Measurements from ENCODE around the gene ABCA7. TPM values are rescaled to one million over a fixed set of nuclear protein-coding genes. Genes with fewer than 3 reads are reported as not detected.
A peak's percentile ranks its signal among the peaks of the same experiment; 100 is the strongest.

The ABCA7 gene
- total RNA-seq, 1 experiment from 2014 or later, result 40.3 TPM

DNA sequence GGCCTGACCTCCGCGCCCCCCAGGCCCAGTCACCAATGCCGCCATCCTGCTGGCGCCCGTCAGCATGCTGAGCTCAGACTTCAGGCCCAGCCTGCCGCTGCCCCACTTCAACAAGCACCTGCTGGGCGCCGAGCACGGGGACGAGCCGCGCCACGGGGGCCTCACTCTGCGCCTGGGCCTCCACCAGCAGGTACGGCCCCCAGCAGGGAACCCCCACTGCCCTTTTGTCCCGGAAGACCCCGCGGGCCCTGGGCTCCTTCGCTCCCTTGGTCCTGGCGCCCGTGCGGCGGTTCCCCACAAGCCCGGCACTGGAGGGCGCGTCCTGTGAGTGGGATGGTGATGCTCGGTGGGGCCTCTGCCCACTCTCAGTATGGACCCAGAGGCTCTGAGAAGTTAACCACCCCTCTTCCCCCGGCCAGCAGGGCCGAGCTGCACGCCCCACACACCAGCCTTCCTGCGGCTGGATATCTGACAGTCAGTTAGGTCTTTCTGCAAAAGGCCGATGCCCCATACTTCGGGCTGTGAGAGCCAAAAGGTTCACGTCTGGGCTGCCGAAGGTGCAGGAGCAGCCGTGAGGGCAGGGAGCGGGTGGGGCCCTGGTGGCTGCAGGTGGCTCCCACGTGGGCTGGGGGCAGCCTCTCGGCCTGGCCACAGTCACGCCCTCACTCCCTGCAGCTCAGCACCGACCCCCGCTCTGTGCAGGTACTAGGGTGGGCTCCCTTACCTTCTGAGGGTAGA is 47.8 kb upstream of the ABCA7 start:
- DNase-seq (ENCODE audit: low spot score) (peak; percentile 12), ATAC-seq (no peak)
- ChIA-PET CTCF (interaction anchor here (1.2 to 1.3 kb wide), 2 partner anchors 90 to 252 kb away, joined by 3 read pairs; no protein-coding TSS in a partner anchor), POLR2A (no interaction called here)
- Mint-ChIP-seq H3K4me1 (peaks cover 5% of the 10 kb centered on the region; the same call in 1 of the 2 replicates), H3K9me3 (no peaks in the 10 kb centered on the region), H3K4me3 (no peak overlapping the region), H3K36me3 (peaks cover 14% of the 10 kb centered on the region), H3K27ac (no peak overlapping the region), H3K27me3 (ENCODE audit: low read depth) (peaks cover 7% of the 10 kb centered on the region)
- no peak for TF ChIP-seq CBFB (CRISPR knock-in tag; IDR thresholded peaks at IDR 0.05; ENCODE audit: low read depth)
- TF ChIP-seq MYBL2 (CRISPR knock-in tag; IDR thresholded peaks at IDR 0.05), result no peak
- no peak for TF ChIP-seq ZBTB21 (CRISPR knock-in tag; IDR thresholded peaks at IDR 0.05; ENCODE audit: borderline replicate concordance)
- TF ChIP-seq EMX1 (CRISPR knock-in tag; IDR thresholded peaks at IDR 0.05), result no peak
- TF ChIP-seq, protein P1, sequence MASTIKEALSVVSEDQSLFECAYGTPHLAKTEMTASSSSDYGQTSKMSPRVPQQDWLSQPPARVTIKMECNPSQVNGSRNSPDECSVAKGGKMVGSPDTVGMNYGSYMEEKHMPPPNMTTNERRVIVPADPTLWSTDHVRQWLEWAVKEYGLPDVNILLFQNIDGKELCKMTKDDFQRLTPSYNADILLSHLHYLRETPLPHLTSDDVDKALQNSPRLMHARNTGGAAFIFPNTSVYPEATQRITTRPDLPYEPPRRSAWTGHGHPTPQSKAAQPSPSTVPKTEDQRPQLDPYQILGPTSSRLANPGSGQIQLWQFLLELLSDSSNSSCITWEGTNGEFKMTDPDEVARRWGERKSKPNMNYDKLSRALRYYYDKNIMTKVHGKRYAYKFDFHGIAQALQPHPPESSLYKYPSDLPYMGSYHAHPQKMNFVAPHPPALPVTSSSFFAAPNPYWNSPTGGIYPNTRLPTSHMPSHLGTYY (CRISPR knock-in tag; IDR thresholded peaks at IDR 0.05), result no peak
- no peak for TF ChIP-seq AFF4 (CRISPR knock-in tag; IDR thresholded peaks at IDR 0.05; ENCODE audit: borderline replicate concordance)
- no peak for TF ChIP-seq E2F5 (CRISPR knock-in tag; IDR thresholded peaks at IDR 0.05)
- TF ChIP-seq ZNF416 (CRISPR knock-in tag; IDR thresholded peaks at IDR 0.05), result 0 out of 2 replicates have a peak, but pooled peaks have one; percentile 52
- 0 out of 2 replicates have a peak, but pooled peaks have one; percentile 42 for TF ChIP-seq ATF3 (CRISPR knock-in tag; conservative IDR thresholded peaks at IDR 0.05)
- no peak for TF ChIP-seq STAT6 (CRISPR knock-in tag; conservative IDR thresholded peaks at IDR 0.05; ENCODE audit: low read depth)
- TF ChIP-seq PRRX2 (CRISPR knock-in tag; IDR thresholded peaks at IDR 0.05), result no peak
- no peak for TF ChIP-seq USF1 (CRISPR knock-in tag; IDR thresholded peaks at IDR 0.05)
- no peak for TF ChIP-seq ZNF232 (CRISPR knock-in tag; IDR thresholded peaks at IDR 0.05)
- TF ChIP-seq, protein P2, sequence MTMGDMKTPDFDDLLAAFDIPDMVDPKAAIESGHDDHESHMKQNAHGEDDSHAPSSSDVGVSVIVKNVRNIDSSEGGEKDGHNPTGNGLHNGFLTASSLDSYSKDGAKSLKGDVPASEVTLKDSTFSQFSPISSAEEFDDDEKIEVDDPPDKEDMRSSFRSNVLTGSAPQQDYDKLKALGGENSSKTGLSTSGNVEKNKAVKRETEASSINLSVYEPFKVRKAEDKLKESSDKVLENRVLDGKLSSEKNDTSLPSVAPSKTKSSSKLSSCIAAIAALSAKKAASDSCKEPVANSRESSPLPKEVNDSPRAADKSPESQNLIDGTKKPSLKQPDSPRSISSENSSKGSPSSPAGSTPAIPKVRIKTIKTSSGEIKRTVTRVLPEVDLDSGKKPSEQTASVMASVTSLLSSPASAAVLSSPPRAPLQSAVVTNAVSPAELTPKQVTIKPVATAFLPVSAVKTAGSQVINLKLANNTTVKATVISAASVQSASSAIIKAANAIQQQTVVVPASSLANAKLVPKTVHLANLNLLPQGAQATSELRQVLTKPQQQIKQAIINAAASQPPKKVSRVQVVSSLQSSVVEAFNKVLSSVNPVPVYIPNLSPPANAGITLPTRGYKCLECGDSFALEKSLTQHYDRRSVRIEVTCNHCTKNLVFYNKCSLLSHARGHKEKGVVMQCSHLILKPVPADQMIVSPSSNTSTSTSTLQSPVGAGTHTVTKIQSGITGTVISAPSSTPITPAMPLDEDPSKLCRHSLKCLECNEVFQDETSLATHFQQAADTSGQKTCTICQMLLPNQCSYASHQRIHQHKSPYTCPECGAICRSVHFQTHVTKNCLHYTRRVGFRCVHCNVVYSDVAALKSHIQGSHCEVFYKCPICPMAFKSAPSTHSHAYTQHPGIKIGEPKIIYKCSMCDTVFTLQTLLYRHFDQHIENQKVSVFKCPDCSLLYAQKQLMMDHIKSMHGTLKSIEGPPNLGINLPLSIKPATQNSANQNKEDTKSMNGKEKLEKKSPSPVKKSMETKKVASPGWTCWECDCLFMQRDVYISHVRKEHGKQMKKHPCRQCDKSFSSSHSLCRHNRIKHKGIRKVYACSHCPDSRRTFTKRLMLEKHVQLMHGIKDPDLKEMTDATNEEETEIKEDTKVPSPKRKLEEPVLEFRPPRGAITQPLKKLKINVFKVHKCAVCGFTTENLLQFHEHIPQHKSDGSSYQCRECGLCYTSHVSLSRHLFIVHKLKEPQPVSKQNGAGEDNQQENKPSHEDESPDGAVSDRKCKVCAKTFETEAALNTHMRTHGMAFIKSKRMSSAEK (CRISPR knock-in tag; IDR thresholded peaks at IDR 0.05; ENCODE audit: borderline replicate concordance), result no peak
- TF ChIP-seq FOXP1 (CRISPR knock-in tag; IDR thresholded peaks at IDR 0.05; ENCODE audit: borderline replicate concordance), result no peak
- no peak for TF ChIP-seq HMGA2 (CRISPR knock-in tag; IDR thresholded peaks at IDR 0.05)
- TF ChIP-seq TCF7 (CRISPR knock-in tag; IDR thresholded peaks at IDR 0.05; ENCODE audit: low read depth), result no peak
- TF ChIP-seq, protein P3, sequence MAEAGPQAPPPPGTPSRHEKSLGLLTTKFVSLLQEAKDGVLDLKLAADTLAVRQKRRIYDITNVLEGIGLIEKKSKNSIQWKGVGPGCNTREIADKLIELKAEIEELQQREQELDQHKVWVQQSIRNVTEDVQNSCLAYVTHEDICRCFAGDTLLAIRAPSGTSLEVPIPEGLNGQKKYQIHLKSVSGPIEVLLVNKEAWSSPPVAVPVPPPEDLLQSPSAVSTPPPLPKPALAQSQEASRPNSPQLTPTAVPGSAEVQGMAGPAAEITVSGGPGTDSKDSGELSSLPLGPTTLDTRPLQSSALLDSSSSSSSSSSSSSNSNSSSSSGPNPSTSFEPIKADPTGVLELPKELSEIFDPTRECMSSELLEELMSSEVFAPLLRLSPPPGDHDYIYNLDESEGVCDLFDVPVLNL (CRISPR knock-in tag; IDR thresholded peaks at IDR 0.05; ENCODE audit: borderline replicate concordance, low read depth), result no peak
- TF ChIP-seq SMAD3 (CRISPR knock-in tag; IDR thresholded peaks at IDR 0.05; ENCODE audit: borderline replicate concordance), result no peak
- TF ChIP-seq TP53 (CRISPR knock-in tag; IDR thresholded peaks at IDR 0.05), result no peak
